IPS-11a (cell line): ENCODE data around the gene EXOC6B.

Source experiments
- H3K4me3 ChIP-seq: one replicate; pipeline ENCODE4 v1.5.1; 2013; ENCODE audit warnings: low read depth, low read length, control low read depth

EXOC6B gene

DNA sequence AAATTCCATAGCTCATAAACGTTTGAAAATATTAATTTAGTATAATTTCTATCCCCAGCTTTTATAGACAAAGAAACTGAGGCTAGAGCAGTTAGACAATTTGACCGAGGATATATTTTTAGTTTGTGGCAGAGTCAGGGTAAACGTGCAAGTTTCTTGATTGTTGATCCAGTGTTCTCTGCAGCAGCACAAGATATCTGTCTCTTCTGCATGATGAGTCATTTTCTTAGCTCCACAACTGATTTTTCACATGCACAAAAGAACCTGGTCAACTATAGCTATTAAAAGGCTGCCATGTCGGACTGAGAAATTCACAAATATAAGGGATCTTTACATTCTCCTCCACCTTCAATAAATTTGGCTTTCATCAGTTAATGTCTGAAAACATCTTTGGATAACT, 534.8 kb downstream of the EXOC6B start:
- no peak overlapping the region for H3K4me3 ChIP-seq

DNA sequence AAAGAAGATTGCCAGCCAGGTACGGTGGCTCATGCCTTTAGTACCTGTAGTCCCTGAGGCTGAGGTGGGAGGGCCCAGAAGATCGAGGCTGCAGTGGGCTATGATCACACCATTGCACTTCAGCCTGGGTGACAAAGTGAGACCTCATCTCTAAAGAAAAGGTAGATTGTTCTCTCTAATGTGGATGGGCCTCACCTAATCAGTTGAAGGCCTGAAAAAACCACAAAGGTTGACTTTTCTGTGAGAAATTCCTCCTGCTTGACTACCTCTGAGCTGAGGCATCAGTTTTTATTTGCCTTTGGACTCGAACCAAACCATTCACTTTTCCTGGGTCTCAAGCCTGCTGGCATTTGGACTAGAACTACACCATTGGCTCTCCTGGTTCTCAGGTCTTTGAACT, 536.1 kb downstream of the EXOC6B start:
- H3K4me3 ChIP-seq: no peak overlapping the region

DNA sequence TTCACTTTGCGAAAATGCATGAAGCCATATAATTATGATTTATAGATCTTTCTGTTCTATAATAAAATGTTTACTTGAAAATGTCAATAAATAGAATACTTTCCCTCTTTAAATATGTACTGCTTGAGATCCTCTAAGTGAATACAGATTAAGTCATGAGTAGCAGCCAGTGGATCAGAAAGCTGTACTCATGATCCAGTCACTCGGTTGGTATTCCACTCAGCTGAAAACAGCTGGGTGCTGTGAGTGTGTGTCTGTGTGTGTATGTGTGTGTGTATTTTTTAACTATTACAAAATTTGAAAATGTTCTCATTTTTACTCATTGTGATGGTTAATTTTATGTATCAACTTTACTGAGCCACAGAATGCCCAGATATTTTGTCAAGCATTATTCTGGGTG, 536.5 kb downstream of the EXOC6B start:
- no peak overlapping the region for H3K4me3 ChIP-seq

DNA sequence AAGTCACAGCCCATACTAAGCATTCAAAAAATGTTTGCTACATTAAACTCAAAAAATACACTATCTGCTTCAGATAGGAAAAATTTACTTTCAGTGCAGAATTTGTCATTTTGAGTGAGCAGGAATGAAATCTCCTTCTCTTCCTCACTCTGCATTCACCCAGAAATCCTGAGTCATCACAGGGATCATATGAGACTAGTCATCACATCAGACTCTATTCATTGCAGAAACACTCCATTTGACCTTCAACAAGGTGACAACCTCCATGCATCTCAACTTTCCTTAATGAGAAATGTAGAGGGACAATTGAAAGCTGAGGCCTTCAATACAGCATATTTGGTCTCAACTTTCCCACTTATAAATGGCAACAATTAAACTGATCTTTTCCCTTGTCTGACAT, 547.8 kb downstream of the EXOC6B start:
- H3K4me3 ChIP-seq: no peak overlapping the region

- H3K4me3 ChIP-seq: no peak overlapping the region
These were observed 549.0 kb downstream of the EXOC6B start for GRCh38 chr2:72276876-72277275.

DNA sequence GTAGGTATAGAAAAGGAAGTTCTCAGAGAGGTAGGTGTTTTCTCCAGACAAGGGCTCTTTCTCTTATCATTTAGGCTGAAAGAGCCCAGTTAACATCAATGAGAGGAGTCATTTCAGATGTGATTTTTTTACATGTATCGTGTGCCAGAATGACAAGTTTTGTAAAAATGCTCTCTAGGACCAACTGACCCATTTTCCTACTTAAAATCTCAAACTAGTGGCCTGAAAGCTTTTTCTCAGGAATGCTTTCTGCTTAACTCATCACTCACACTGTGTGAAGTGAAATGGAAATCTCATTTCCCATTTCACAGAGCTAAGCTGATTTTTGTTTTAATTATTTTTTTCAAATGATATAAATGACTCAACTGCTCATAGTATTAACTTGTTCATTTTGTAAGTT, 549.5 kb downstream of the EXOC6B start:
- no peak overlapping the region for H3K4me3 ChIP-seq

DNA sequence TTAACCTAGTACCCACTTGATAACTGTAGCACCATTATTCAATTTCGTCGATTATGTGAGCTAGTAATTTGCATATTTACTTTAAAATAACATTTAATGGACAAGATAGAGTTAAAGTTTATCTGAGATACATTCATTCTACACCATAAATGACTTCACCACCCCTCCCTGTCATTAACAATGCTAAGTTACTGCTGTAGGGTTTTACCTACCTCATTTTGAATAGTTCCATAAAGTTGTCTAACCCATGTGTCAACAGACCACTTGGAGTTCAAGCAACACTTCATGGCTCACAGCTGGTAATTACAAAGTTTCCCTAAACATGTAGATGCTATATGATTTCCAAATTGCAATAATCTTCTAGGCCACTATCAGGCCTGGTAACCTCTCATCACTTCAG, 550.7 kb downstream of the EXOC6B start:
- H3K4me3 ChIP-seq: no peak overlapping the region

DNA sequence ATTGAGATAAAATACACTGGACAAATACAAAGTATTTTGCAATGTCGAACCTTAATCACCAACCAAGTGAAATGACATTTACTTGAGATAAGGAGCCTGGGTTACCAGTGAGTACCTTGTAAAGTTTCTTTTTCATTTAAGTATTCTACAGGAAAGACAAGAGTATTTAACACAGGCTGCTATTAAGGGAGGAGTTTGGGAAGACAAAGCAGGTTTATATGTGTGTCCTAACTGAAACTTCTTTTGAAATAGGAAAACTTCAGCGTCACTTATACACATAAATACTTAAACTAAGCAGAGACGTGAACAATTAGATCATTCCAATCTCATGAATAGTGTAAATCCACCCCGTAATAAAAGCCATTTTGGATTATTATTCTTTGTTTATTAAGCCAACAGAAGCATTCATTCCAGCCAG, 551.4 kb downstream of the EXOC6B start:
- no peak overlapping the region for H3K4me3 ChIP-seq

- no peak overlapping the region for H3K4me3 ChIP-seq
These were observed 552.4 kb downstream of the EXOC6B start for GRCh38 chr2:72273384-72273783.

- no peak overlapping the region for H3K4me3 ChIP-seq
These were observed 553.8 kb downstream of the EXOC6B start for GRCh38 chr2:72271766-72272641.

- H3K4me3 ChIP-seq: no peak overlapping the region
These were observed 554.6 kb downstream of the EXOC6B start for GRCh38 chr2:72271276-72271614.

- H3K4me3 ChIP-seq: no peak overlapping the region
These were observed 555.1 kb downstream of the EXOC6B start for GRCh38 chr2:72270556-72271275.

GRCh38 chr2:72263776-72264060, 562.1 kb downstream of the EXOC6B start:
- H3K4me3 ChIP-seq: no peak overlapping the region

- no peak overlapping the region for H3K4me3 ChIP-seq
These were observed 562.6 kb downstream of the EXOC6B start for GRCh38 chr2:72263043-72263775.

DNA sequence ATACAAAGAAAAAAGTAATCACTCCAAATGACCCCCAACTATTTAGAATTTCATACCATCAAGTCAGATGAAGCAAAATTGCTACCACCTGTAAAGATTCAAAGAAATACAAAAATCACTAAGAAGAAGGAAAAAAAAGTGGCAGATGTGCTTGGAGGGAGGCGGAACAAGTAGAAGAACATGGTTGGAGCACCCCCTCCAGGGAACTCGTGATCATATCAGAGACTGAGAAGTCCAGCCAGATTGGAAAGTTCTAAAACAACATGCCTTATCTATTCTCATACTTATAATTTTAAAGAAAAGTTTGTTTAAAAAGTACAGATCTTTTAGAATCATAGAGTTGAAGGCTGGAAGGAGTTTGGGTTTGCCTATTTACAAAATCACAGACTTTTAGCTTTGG, 564.8 kb downstream of the EXOC6B start:
- no peak overlapping the region for H3K4me3 ChIP-seq

DNA sequence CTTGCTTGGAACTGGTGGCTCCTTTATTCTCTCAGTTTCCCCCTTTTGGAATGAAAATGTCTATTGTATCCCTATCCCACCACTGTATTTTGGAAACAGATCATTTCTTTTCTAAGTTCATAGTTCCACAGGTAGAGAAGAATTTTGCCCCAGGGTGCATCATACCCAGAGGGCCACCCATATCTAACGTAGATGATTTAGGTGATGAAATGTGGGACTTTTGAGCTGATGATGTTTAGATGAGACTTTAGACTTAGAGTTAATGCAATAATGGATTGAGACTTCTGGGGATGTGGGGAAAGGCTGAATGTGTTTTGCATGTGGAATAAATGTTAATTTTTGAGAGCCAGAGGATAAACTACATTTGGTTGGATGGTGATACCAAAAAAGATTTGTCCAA, 570.3 kb downstream of the EXOC6B start:
- no peak overlapping the region for H3K4me3 ChIP-seq

DNA sequence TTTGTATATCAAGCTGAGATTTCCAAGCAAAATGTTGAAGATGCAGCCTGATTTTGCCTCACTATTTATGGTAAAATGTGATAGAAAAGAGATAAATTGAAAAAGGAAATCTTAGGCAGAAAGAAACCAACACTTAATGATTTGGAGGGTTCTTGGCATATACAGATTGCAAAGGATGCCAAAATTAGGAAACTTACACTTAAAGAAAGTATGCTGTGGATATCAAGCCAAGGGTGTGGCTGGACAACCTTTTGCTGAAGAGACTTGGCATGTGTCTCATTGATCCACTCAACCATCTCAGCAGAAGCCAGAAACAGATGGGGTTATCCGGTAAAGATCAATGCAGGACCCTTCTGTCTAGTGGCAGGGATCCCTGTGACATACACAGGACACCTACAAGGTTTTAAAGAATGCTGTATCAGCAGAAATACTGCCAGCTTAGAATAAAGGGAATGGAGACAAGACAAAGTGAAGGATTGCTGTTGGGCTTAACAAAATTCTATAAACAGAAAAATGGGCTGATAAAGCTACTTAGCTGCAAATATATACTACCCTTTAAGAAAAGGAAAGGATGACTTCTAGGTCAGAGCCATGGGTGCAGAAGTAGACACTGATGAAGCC, 570.9 kb downstream of the EXOC6B start:
- H3K4me3 ChIP-seq: no peak overlapping the region

DNA sequence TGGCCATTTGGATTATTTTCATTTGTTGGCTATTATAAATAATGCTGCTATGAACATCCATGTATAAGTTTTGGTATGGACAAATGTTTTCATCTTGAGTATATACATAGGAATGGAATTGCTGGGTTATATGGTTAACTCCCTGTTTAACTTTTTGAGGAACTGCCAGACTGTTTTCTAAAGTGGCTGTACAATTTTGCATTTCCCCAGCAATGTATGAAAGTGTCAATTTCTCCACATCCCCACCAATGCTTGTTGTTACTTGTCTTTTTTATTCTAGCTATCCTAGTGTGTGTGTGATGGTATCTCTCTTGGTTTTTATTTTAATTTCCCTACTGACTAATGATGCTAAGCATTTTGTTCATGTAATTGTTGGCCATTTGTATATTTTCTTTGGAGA, 587.5 kb downstream of the EXOC6B start:
- H3K4me3 ChIP-seq: no peak overlapping the region

DNA sequence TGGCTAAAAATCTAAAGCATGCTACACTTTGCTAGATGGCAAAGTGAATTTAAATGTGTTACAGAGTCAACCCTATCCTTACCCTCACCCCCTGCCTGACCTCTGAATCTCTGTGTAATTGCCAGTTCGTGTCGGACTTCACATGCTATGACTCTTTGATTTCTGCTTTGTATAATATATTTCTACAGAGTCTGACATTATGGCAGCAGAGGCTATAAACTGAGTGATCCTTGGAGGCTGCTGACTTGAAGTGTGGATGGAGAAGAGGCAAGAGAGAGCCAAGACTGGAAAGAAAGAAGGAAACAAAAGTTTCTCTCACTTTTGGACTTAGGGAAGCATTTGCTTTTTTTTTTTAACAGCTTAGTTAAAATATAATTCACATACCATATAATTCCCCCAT, 588.3 kb downstream of the EXOC6B start:
- no peak overlapping the region for H3K4me3 ChIP-seq

DNA sequence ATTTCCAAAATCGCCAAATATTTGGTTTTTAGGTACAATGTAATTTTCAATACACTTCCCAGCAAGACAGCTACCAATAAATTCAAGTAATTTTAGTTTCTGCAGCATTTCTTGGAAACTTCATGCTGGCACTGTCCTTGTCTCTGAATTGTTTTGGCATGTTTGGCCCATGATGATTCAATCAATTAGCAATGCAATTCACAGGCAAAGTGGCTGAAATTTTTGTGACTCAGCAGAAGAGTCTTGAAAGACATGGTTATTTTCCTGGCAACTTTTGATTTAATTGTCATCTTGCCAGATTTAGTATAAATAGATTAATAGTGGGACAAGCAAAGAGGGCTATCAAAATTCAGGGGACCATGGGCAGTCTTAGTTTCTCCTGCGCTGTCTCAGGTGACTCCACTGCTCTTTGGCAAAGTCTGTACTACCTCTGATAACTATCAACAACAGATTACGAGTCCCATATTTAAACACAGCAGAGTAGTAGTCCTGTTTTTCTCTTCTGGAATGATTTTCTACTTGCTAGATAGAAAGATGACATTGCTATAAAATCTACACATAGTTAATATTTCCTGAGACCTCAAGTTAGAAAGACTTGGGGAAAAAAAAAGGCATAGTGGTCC, 589.3 kb downstream of the EXOC6B start:
- no peak overlapping the region for H3K4me3 ChIP-seq
